Mesenteric fat pad (tissue), 1 donor: Measurements from ENCODE around the gene TMC3. TPM values are rescaled to one million over a fixed set of nuclear protein-coding genes. Genes with fewer than 3 reads are reported as not detected.
"Not testable (repeated sequence)": the region's sequence is repeated elsewhere in the genome, so short reads cannot be mapped to it uniquely, and the experiment has no call there.

ENCODE experiments used
- DNase-seq: peaks from one replicate; pipeline ENCODE4 v3.0.0-alpha.2; 2020; ENCODE audit warnings: low spot score
- total RNA-seq: library from RNA; stranded (reverse); fragmentation: NEBNext Ultra II Directional; extraction: Animal tissue kit (Norgen Biotek cat#: 25700); gene quantifications from one replicate; pipeline ENCODE4 v1.2.1, GENCODE V29; 2021
- donor health status: DM: yes; HTN: yes; CAD: no.

The TMC3 gene
- total RNA-seq, 1 donor from 2014 or later, result not detected

DNA sequence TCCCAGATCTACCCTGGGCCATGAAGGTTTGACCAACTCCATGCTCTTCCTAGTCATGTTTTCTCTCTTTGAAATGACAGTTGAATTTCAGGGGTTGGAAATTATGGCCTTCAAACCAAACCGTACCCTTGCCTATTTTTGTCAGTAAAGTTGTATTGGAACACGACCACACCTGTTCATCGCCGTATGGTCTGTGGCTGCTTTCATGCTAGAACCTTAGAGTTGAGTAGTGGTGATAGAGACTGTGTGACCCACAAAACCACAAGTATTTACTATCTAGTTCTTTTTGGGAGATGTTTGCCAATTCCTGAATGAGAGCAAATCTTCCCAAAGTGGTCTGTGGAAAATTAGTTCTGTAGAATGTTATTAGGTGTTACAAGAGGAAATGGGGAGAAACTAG is 26.1 kb downstream of the TMC3 start:
- DNase-seq, result no peak

DNA sequence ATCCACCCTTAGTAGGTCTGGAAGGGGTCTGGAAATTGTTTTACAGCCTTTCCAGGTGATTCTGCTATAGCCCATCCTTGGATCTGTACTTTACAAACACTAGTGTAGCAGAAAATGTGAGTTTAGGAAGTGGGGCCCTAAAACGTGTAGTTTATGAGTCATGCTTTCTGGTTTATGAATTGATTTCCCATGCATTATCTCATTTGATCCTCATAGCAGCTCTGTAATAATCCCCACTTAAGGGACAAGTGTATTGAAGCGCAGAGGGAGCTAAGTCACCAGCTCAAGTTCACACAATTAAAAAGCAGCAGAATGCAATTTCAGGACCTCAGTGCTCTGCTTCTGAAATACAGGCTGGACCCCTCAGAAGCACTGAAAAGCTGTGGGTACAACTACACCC is 27.4 kb downstream of the TMC3 start:
- no peak for DNase-seq

DNA sequence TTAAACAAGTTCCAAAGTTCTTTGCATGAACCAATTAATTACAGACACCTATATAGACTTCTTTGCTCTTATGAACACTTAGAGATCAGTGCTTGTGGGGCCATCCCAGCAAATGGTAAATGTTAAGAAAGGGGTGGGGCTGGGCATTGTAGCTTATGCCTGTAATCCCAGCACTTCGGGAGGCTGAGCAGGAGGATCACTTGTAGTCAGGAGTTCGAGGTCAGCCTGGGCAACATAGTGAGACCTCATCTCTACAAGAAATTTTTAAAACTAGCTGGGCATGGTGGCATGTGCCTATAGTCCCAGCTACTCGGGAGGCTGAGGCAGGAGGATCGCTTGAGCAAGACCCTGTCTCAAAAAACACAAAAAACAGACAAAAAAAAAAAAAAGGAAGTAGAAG is 30.6 kb downstream of the TMC3 start:
- DNase-seq, result no peak

DNA sequence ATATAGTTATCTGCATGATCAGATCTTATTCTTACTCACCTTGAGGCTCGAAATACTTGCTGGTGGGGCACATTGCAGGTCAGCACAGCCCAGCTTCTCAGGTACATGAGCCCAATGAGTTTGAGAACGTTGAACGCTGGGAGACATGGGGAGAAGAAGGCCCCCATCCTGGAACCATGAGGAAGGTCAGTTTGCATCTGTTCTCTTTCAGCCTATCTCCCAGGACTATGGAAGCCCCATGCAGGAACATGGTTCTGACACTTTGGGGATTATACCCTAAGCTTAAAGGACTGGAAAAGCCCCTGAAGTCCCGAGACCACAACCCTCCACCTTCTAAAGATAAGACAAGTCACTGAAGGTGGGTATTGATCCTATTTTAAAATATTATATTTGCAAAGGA is 32.7 kb downstream of the TMC3 start:
- no peak for DNase-seq

DNA sequence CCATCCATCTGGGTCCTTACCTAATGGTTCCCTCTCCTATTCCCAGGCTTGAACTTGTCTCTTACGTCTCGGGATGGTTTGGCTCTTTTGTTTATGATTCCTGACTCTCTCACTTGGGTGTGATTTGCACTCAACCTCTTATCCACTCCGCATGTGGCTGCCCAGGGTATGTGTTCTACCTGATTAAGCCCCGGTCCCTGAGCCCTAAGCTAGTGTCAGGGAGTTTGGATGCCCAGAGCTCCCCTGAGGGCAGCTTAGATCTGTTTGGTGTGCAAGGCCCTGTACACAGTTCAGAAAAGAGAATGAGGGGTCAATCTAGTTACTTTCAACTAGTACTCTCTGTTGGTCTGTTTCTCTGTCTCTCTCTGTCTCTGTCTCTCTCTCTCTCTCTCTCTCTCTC is 34.2 kb downstream of the TMC3 start:
- no peak for DNase-seq

DNA sequence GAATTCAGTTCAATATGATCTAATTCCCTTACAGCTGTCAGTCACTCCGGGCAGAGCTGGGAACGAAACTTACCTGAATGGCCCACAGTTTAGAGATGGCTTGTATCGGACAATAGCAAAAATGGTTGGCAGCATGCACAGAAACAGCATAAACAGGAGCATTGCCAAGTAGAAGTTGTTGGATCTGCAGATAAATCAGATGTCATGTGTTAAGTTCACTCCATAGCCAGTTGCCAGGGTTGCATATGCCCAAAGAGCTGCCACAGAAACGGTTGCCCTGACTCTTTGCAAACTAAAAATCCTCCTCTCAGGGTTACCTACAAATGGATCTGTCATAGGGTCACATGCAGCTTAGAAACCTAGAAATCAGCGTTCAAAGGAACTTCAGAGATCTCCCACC is 34.7 kb downstream of the TMC3 start:
- DNase-seq, result no peak

DNA sequence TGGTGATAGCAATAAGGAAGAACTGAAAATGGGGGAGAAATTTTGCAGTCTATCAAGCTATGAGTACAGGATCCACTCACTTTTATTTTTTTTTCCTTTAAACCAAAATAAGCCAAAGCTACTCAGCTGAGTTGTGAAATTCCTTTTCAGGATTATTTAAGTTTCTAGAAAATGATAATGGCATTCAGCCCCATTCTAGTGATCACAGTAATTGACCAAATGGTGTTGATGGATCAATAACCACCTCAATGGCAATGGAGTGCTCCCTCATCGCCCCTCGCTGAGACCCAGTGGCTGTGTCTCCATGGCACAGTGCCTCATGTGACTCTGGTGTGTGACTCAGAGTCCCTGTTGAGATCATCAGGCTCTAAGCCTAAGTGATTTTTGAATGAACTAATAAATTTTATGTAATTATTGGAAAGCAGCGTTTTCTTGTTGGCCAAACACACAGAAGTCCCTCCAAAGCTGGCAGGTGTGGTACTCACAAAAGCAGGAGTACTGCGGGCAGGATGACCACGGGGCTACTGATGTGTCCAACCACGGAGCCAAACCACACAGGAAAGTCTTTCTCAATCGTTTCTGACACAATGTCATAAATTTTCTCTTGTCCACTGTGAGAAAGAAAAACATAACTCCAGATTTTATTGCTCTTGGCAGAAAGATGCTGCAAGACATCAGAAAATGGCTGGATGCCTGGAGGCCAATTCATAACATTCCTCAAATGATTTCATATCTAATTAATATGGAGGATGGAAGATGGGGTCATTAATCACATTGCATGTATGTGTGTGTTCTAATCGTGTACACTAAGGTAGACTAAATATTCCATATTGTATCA is 35.6 kb downstream of the TMC3 start:
- no peak for DNase-seq

DNA sequence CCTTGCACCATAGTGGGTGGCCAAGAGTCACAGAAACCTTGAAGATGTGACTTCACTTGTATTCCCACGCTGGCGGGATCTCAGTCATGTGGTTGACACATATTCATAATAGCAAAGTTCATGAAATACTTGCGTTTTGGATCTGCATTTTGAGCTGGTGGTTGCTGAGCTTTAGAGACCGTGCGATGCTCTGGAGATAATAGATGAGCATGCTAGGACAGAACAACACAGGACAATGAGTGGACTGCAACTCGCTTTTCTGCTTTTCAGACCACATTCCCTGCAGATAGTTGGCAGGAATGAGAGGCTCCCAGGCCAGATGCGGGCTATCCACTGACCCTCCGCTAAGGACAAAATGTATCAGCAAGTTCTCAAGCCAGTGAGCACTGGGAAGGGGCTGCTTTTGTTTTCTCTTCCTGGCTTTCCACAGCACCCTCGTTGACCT is 36.3 kb downstream of the TMC3 start:
- DNase-seq, result no peak

DNA sequence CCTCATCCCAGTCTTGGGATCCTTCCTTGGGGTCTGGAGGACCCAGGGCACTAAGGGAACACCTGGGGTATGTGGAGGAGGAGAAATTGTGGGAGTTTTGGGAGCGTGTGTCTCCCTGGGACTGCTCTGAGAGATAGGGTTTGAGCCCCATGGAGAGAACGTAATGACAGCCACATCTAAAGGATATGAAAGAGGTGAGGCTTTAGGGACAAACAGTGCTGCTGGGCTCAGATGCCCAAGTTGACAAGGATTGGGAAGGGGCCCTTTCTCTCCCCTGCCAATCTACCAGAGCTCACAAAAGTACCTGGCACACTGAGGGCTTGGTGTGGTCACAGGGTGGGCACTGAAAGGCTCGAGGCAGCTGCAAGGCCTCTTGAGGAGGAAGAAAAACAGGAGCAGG is 36.8 kb downstream of the TMC3 start:
- no peak for DNase-seq

DNA sequence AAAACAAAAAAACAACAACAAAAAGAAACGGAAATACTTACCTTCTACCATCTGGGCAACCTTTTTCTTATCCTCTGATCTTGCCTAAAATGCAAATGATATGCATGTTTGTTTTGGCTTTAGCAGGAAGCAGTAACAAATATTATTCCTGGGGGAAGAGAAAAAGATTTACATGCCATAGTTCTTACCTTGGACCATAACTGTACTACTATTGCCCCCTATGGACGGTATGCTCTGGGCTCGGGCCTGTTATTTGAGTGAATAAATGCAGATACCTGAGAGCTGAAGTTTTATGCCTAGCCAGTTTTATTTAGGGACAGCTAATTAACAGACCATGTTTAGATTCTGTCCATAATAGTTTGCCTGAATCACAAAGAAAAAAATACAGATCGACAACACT is 37.4 kb downstream of the TMC3 start:
- no peak for DNase-seq

DNA sequence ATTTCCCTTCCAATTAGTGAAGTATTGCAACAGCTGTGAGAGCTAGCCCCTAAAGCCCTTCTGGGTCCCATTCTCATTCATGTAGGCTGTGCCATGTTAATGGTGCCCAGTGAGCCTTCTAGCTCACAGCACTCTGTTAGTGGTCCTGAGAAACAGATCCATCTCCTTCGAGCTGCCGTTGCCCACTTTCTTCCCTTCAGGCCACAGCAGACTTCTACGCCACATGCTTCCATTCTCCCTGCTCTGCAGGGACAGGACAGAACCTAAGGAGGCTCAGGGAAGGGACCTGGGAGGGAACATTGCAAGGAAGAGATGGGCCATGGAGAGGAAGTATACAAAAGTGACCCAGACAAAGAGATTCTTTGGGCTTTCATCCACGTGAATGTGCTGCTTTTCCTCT is 38.4 kb downstream of the TMC3 start:
- no peak for DNase-seq

DNA sequence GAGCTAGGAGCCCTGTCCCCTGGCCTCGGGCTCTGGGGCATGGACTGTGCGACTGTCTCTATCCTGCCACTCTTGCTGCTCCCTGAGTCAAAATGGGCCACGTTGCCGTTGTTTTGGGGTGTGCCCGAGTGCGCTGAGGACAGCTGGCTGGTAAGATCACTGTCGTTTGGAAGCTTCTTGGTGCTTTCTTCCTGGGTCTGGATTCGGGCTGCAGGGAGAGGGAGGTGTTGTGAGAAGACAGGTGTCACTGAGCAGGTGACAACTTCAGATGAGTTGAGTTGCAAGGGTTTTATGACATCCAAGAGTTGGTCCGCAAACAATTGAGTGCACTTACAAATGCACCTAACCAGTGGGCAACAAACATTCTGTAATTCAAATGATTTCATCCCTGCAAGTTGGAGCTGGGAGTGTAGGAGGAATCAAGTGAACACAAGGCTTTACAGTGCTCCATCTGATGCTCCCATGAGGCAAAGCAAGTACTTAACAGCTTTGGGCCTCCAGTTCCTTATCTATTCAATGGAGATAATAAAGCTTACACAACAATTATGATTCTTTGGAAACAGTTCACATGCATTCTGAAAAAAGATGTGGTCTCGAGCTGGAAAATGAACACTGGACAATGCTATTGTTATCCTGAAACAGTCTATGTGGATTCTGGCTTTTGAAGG is 39.1 kb downstream of the TMC3 start:
- DNase-seq, result no peak

DNA sequence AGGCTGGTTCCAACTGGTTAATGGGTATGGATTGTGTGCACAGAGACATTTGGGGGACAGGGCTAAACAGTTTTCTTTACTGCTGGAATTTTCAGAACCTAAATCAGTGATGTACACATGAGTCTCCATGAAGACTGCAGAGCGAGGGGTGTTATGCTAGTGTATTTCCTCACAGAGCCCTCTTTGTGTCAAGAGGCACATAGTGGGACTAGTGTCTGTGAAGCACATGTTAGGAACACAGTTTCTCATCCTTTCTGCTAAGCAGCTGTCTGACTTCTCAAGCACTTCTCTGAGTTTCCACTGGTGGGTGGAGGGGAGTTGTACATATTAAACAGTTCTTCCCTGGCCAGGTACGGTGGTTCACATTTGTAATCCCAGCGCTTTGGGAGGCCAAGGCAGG is 40.6 kb downstream of the TMC3 start:
- no peak for DNase-seq

DNA sequence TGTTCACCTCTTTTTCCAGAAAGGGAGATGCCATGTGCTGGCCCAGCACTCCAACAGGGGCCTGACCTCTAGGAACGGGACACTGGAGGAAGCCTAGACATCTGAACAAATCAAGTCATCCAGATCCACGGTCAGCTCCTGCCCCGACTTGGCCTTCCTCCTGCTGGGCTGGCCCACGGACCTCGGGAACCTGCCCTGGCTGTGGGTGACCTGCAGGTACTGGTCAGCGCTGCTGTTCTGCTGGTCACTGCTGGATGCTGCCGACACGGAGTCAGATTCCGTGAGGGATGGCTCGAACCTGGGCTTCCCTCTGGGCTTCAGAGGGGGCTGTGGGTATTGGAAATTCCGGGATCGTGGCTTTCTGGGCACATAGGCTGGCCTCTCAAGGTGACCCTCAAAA is 41.7 kb downstream of the TMC3 start:
- no peak for DNase-seq

DNA sequence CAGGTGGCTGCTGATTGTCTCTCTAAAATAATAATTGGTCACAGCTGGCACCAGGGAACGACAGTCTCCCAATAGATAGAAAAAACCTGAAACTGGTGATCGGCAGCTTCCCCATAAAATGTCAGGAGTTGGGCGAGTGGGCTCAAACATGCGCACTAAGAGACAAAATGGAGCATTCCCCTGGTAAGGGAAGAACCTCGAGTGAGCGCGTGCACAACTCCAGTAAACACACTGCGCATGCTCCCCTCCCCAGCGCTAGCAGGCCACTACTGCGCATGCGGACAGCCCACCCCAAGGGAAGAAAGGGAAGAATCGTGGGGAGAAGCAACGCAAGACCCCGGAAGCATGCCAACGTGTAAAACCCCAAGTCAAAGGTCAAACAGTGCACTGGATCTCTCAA is 42.4 kb downstream of the TMC3 start:
- no peak for DNase-seq

DNA sequence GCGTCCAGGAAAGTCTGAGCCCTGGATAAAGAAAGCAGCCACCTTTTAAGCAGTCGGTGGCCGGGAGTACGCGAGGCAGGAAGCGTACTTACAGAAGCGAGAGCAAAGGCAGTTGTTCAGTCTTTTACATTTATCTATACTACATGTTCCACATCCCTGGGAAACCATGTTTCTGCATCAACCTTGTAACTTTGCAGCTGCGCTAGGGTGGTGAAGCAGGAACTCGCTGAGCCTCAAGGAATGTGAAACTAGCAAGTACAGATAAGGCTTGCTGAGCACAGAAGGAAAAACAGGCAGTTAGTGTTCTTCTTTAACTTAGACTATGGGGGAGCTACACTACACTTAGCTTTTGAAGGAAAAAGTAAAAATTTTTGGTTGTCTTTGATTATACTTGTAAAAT is 42.9 kb downstream of the TMC3 start:
- DNase-seq, result not testable (repeated sequence)

DNA sequence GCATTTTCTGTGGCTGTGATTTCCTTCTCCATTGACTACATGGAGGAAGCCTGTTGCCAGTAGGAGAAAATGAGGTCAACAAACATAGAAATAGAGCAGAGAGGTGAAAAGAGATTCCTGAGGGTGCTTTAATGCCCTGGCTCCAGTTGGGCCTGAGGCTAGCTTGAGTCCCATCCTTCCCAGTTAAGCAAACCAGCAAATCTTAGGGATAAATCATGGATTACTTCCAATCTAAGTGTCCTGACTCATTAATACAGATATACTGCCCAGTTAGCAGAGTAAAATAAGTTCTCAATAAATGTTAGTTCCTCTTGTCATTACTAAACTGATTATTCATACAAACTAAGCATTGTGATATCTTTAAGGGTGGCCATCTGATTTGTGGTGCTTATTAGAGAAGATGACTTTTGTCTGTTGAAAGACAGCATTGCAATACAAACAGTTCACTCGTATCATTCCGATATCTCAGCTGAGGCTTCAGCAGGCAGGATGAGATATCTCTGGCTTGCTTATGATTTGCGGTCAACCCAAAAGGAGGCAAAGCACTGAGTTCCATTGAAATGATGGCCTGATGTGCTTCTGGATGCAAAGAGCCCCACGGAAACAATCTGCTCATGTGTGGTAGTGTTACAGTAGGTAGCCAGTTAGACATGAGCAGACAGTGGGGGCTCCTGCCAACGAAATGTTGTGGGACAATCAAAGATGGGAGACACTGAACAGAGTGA is 43.5 kb downstream of the TMC3 start:
- DNase-seq, result no peak

DNA sequence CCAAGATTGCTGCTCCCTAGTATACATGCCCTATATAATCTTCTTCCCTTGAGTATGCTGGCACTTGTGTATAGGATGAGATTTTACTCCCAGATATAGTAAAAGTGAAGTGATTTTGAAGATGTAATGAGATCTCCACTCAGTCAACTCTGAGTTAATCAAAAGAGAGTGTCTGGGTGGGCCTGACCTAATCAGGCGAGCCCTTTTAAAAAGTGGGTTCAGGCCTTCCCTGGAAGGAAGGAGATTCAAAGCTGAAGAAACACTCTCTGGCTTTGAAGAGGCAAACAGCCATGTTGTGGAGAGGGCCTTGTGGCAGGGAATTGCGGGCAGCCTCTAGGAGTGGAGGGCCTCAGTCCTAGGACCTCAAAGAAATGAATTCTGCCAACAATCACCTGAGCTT is 44.6 kb downstream of the TMC3 start:
- DNase-seq, result no peak

DNA sequence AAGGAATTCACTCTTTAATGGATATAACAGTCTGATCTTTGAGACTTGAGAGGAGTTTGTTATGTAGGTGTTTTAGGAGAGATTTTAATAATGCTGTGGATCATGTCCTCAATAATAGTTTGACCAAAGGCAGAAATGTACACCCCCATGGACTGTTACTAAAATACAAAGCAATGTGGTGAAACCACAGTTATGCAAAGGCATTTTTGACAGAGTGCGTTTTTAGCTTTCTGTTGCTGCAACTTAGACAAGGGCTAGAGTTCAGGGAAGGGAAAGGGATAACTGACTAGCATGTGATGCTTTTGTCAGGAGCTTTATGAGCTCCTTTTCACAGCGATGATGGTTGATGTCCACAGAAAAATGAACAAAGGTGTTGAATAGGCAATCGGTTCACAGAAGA is 46.5 kb downstream of the TMC3 start:
- DNase-seq, result no peak

DNA sequence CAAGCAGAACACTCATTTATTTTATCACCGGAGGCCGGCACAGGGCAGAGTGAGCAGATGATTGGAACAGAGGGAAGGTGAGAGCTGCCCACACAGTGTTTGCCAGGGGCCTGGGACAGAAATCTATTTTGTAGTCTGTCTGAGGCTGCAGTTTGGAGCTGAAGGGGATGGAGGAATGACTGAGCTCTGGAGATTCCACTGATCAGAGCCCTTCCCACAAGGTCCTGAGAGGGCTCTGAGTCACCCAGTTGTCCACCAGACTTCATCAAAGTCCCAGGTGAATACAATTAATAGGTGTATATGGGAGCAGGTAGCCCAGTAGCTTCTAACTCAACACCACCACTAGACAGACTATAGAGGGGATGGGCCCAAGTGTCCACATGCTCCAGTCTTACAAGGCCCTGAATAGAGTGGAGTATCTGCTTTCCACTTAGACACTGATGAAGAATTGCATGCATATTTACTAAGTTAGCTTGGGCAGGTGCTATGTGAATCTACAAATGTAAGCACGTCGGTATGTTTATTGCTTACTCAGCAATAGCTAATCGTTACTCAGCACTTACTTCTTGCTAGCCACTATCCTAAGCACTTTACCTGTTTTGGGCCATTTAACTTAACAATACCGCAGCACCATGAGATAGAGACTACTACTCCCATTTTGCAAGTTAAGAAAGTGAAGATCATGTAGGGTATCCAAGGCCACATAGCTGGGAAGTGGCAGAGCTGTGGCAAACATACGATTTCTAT is 47.4 kb downstream of the TMC3 start:
- no peak for DNase-seq
